Type B pancreatic cell (in vitro differentiated cells): ENCODE measurements around the gene MAFB. TPM values are rescaled to one million over a fixed set of nuclear protein-coding genes. Genes with fewer than 3 reads are reported as not detected.
"Not testable (repeated sequence)": the region's sequence is repeated elsewhere in the genome, so short reads cannot be mapped to it uniquely, and the experiment has no call there.

Source experiments
- DNase-seq: peaks from one replicate; pipeline ENCODE4 v3.0.0; 2021; ENCODE audit warnings: mixed read lengths; ENCODE audit not compliant: unreplicated experiment; ENCODE audit errors: extremely low spot score
- H3K27ac Mint-ChIP-seq: 2 replicates; pipeline ENCODE4 v1.8.0; 2021; ENCODE audit warnings: mild to moderate bottlenecking, mixed read lengths
- H3K27me3 Mint-ChIP-seq: 2 replicates; pipeline ENCODE4 v1.8.0; 2021; ENCODE audit warnings: mixed read lengths
- H3K36me3 Mint-ChIP-seq: 2 replicates; pipeline ENCODE4 v1.8.0; 2021; ENCODE audit warnings: mixed read lengths
- H3K4me1 Mint-ChIP-seq: one replicate; pipeline ENCODE4 v1.8.0; 2021; ENCODE audit warnings: mixed read lengths; ENCODE audit not compliant: unreplicated experiment
- H3K4me3 Mint-ChIP-seq: 2 replicates; pipeline ENCODE4 v1.8.0; 2021; ENCODE audit warnings: mild to moderate bottlenecking, mixed read lengths
- H3K9me3 Mint-ChIP-seq: 2 replicates; pipeline ENCODE4 v1.8.0; 2021; ENCODE audit warnings: mixed read lengths
- CTCF ChIP-seq: fragments of 200-600 bp; sonication (generic); conservative IDR thresholded peaks from 2 replicates; pipeline ENCODE4 v1.5.0; 2021; ENCODE audit warnings: antibody characterized with exemption, mild to moderate bottlenecking
- long read RNA-seq: library from polyadenylated mRNA; unstranded; transcript quantifications from one replicate; pipeline ENCODE4 v2.0.0, GENCODE V29; 2020
- total RNA-seq: library from RNA; stranded (reverse); gene quantifications from 2 replicates; pipeline ENCODE4 v1.2.1, GENCODE V29; 2021; ENCODE audit warnings: low replicate concordance

The MAFB gene
- 104 and 114 TPM in 2 replicates for total RNA-seq
- long read RNA-seq, transcript MAFB-201 (1 exons, 3,393 nt), result major isoform, 7 of 7 reads
- long read RNA-seq, partial matches to known transcripts, result 0 of 7 reads
- long read RNA-seq, other reads (novel, unspliced or antisense), result 0 of 7 reads

- peak within 1 kb of the TSS; percentile 96 for H3K4me3 Mint-ChIP-seq
- H3K9me3 Mint-ChIP-seq, result no peaks in the 10 kb centered on the region
- peaks cover 82% of the 10 kb centered on the region for H3K27me3 Mint-ChIP-seq
- H3K36me3 Mint-ChIP-seq, result peaks cover 31% of the 10 kb centered on the region
- peaks cover 19% of the 10 kb centered on the region for H3K4me1 Mint-ChIP-seq
- H3K27ac Mint-ChIP-seq, result peak within 1 kb of the TSS; percentile 97
- DNase-seq, result peak; percentile 97
- TF ChIP-seq CTCF, result no peak
Observed at GRCh38 chr20:40689100-40689942, at the start of gene MAFB. Gene MAFB, minus strand, starts transcription at chr20:40689236. Its CDS starts 386 bp downstream, at chr20:40688850.

DNA sequence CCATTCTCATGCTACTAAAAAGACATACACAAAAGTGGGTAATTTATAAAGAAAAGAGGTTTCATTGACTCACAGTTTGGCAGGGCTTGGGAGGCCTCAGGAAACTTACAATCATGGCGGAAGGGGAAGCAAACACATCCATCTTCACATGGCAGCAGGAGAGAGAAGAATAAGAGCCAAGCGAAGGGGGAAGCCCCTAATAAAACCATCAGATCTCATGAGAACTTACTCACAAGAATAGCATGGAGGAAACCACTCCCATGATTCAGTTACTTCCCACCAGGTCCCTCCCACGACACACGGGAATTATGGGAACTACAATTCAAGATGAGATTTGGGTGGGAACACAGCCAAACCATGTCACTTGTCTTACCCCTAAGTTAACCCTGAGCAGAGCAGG lies 47.4 kb upstream of the MAFB start:
- DNase-seq, H3K27ac Mint-ChIP-seq, H3K36me3 Mint-ChIP-seq, H3K4me3 Mint-ChIP-seq, H3K4me1 Mint-ChIP-seq, H3K9me3 Mint-ChIP-seq: not testable (repeated sequence)
- H3K27me3 Mint-ChIP-seq, result peaks cover 35% of the 10 kb centered on the region

DNA sequence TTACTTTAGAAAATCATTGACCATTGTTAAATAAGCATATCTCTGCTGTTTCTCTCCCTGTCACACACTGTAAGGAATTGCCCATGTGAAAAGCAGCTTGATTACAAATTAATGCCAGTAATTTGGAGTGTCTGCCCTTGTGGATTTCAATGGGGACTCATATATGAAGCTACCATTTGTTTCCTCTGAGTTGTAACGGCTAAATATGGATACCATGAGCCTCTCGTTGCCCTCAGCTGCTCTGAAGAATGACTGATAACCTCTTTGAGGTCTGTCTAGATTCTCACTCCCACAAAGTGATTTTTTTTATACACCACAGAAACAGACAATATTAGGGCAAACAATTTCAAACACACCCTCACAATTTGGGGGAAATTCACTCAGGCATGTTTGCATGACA lies 40.0 kb upstream of the MAFB start:
- no peak for DNase-seq
- no peak for TF ChIP-seq CTCF
- H3K36me3 Mint-ChIP-seq, result no peaks in the 10 kb centered on the region
- H3K27ac Mint-ChIP-seq, result no peak overlapping the region
- H3K4me3 Mint-ChIP-seq, result no peak overlapping the region
- peaks cover 4% of the 10 kb centered on the region for H3K9me3 Mint-ChIP-seq
- no peaks in the 10 kb centered on the region for H3K4me1 Mint-ChIP-seq
- peaks cover 12% of the 10 kb centered on the region for H3K27me3 Mint-ChIP-seq

GRCh38 chr20:40728470-40728869 lies 39.4 kb upstream of the MAFB start:
- TF ChIP-seq CTCF, result peak; percentile 53
- H3K4me1 Mint-ChIP-seq, result no peaks in the 10 kb centered on the region
- DNase-seq, result no peak
- H3K27me3 Mint-ChIP-seq, result peaks cover 11% of the 10 kb centered on the region
- no peak overlapping the region for H3K4me3 Mint-ChIP-seq
- H3K36me3 Mint-ChIP-seq, result no peaks in the 10 kb centered on the region
- H3K27ac Mint-ChIP-seq, result no peak overlapping the region
- peaks cover 4% of the 10 kb centered on the region for H3K9me3 Mint-ChIP-seq

- Mint-ChIP-seq H3K4me1 (no peaks in the 10 kb centered on the region), H3K4me3 (no peak overlapping the region), H3K27me3 (peaks cover 9% of the 10 kb centered on the region), H3K36me3 (no peaks in the 10 kb centered on the region), H3K27ac (no peak overlapping the region), H3K9me3 (peaks cover 4% of the 10 kb centered on the region)
- no peak for TF ChIP-seq CTCF
- DNase-seq, result no peak
Observed at GRCh38 chr20:40727960-40728359, 38.9 kb upstream of the MAFB start.

GRCh38 chr20:40726776-40727175 lies 37.7 kb upstream of the MAFB start:
- H3K27ac Mint-ChIP-seq, result no peak overlapping the region
- peaks cover 13% of the 10 kb centered on the region for H3K27me3 Mint-ChIP-seq
- H3K4me1 Mint-ChIP-seq, result no peaks in the 10 kb centered on the region
- no peak for TF ChIP-seq CTCF
- peaks cover 4% of the 10 kb centered on the region for H3K9me3 Mint-ChIP-seq
- DNase-seq, result no peak
- H3K4me3 Mint-ChIP-seq, result no peak overlapping the region
- H3K36me3 Mint-ChIP-seq, result no peaks in the 10 kb centered on the region
